Liver (tissue), 9 donors: ENCODE results near the gene NCS1. TPM values are rescaled to one million over a fixed set of nuclear protein-coding genes. Genes with fewer than 3 reads are reported as not detected.
A peak's percentile ranks its signal among the peaks of the same experiment; 100 is the strongest.

Source experiments
- DNase-seq: peaks from one replicate; pipeline ENCODE4 v3.0.0-alpha.2; 2017; ENCODE audit warnings: low spot score
- H3K27ac ChIP-seq, 2 donors: one replicate each; pipeline ENCODE4 v1.7.0; 2013; ENCODE audit warnings: inconsistent platforms in 2 of 2, low read length in 2 of 2, control low read depth in 1 of 2, low read depth in 1 of 2, mild to moderate bottlenecking in 1 of 2
- H3K27me3 ChIP-seq, 4 donors: one replicate each; pipeline versions ENCODE4 v1.6.1 to v1.7.0; 2013; ENCODE audit warnings: low read length in 3 of 4, inconsistent platforms in 1 of 4, mild to moderate bottlenecking in 1 of 4, moderate library complexity in 1 of 4; ENCODE audit not compliant: control insufficient read depth in 4 of 4, insufficient read depth in 4 of 4
- H3K36me3 ChIP-seq, 4 donors: one replicate each; pipeline versions ENCODE4 v1.6.1 to v1.7.0; 2013; ENCODE audit warnings: low read length in 3 of 4, mild to moderate bottlenecking in 3 of 4, low read depth in 1 of 4, moderate library complexity in 1 of 4; ENCODE audit not compliant: control insufficient read depth in 4 of 4, insufficient read depth in 3 of 4
- H3K4me1 ChIP-seq, 4 donors: one replicate each; pipeline versions ENCODE4 v1.6.1 to v1.7.0; 2013; ENCODE audit warnings: low read length in 3 of 4, mild to moderate bottlenecking in 3 of 4, moderate library complexity in 1 of 4; ENCODE audit not compliant: control insufficient read depth in 4 of 4, insufficient read depth in 4 of 4
- H3K4me3 ChIP-seq, 3 donors: one replicate each; pipeline versions ENCODE4 v1.6.1 to v1.7.0; 2013; ENCODE audit warnings: low read length in 3 of 3, control low read depth in 1 of 3, low read depth in 1 of 3, mild to moderate bottlenecking in 1 of 3
- H3K9ac ChIP-seq, 2 donors: one replicate each; pipeline ENCODE4 v1.7.0; 2013; ENCODE audit warnings: low read length in 2 of 2, mild to moderate bottlenecking in 2 of 2, moderate library complexity in 2 of 2, control low read depth in 1 of 2, low read depth in 1 of 2
- H3K9me3 ChIP-seq, 4 donors: one replicate each; pipeline versions ENCODE4 v1.6.1 to v1.7.0; 2013; ENCODE audit warnings: low read length in 3 of 4; ENCODE audit not compliant: control insufficient read depth in 4 of 4
- EGR1 ChIP-seq, 2 donors: IDR thresholded peaks; 2 replicates each; pipeline ENCODE4 v1.6.1; 2016 to 2018; ENCODE audit warnings: antibody characterized with exemption in 2 of 2, low read depth in 2 of 2
- FOXA1 ChIP-seq: IDR thresholded peaks from 2 replicates; pipeline ENCODE4 v1.6.1; 2016; ENCODE audit warnings: antibody characterized with exemption
- FOXA2 ChIP-seq: IDR thresholded peaks from 2 replicates; pipeline ENCODE4 v1.6.1; 2016; ENCODE audit warnings: antibody characterized with exemption
- GABPA ChIP-seq, 2 donors: IDR thresholded peaks in 1 of 2; conservative IDR thresholded peaks in 1 of 2; 2 replicates each; pipeline ENCODE4 v1.6.1; 2016; ENCODE audit warnings: antibody characterized with exemption in 2 of 2, mild to moderate bottlenecking in 1 of 2, moderate library complexity in 1 of 2
- HNF4G ChIP-seq: IDR thresholded peaks from 2 replicates; pipeline ENCODE4 v1.6.1; 2016; ENCODE audit warnings: antibody characterized with exemption
- JUND ChIP-seq, 2 donors: IDR thresholded peaks; 2 replicates each; pipeline ENCODE4 v1.6.1; 2016; ENCODE audit warnings: antibody characterized with exemption in 2 of 2
- NR2F2 ChIP-seq: IDR thresholded peaks from 2 replicates; pipeline ENCODE4 v1.6.1; 2016; ENCODE audit warnings: antibody characterized with exemption
- RAD21 ChIP-seq, 2 donors: IDR thresholded peaks; 2 replicates each; pipeline ENCODE4 v1.6.1; 2016; ENCODE audit warnings: antibody characterized with exemption in 2 of 2, mild to moderate bottlenecking in 2 of 2
- RXRA ChIP-seq, 2 donors: IDR thresholded peaks; 2 replicates each; pipeline ENCODE4 v1.6.1; 2017 to 2018; ENCODE audit warnings: antibody characterized with exemption in 2 of 2, mild to moderate bottlenecking in 1 of 2
- SP1 ChIP-seq: IDR thresholded peaks from 2 replicates; pipeline ENCODE4 v1.6.1; 2018; ENCODE audit warnings: antibody characterized with exemption, mild to moderate bottlenecking
- TAF1 ChIP-seq: conservative IDR thresholded peaks from 2 replicates; pipeline ENCODE4 v1.6.1; 2016; ENCODE audit warnings: antibody characterized with exemption, mild to moderate bottlenecking
- YY1 ChIP-seq: IDR thresholded peaks from 2 replicates; pipeline ENCODE4 v1.6.1; 2016; ENCODE audit warnings: antibody characterized with exemption, mild to moderate bottlenecking
- WGBS: extraction: QIAGEN DNeasy Blood & Tissue Kit; methylation state at CpG from one replicate; pipeline ENCODE4 v1.1.7; 2013; 5-methylcytosine and 5-hydroxymethylcytosine counted together
- polyA plus RNA-seq, 2 donors: library from polyadenylated mRNA; stranded (reverse) in 1 of 2; unstranded in 1 of 2; fragments of 200-250 nt in 1 of 2; fragments of >200 nt in 1 of 2; fragmentation: Nextera tagmentation in 1 of 2; extraction: Ambion mirVana in 1 of 2; gene quantifications; one replicate each; pipeline versions ENCODE4 v1.2.1 to v1.2.3, GENCODE V29; 2013 to 2015
- total RNA-seq, 2 donors: library from RNA; depleted of rRNA; stranded (reverse); fragments of >200 nt; gene quantifications; one replicate each; pipeline ENCODE4 v1.2.3, GENCODE V29; 2014
- TF ChIP-seq, protein P1 (sequence below): fragments of 150-350 bp; IDR thresholded peaks from 2 replicates; pipeline ENCODE4 v1.5.1; 2017; ENCODE audit warnings: improper control_type of control experiment, low read depth, low read length; ENCODE audit not compliant: missing input control
- TF ChIP-seq, protein P2 (sequence below): IDR thresholded peaks from 2 replicates; pipeline ENCODE4 v1.6.1; 2016; ENCODE audit warnings: antibody characterized with exemption
- TF ChIP-seq, protein P3 (sequence below): IDR thresholded peaks from 2 replicates; pipeline ENCODE4 v1.6.1; 2016; ENCODE audit warnings: antibody characterized with exemption
- TF ChIP-seq, protein P4 (sequence below): IDR thresholded peaks from 2 replicates; pipeline ENCODE4 v1.6.1; 2016; ENCODE audit warnings: antibody characterized with exemption, mild to moderate bottlenecking
- TF ChIP-seq, protein P5 (sequence below): IDR thresholded peaks from 2 replicates; pipeline ENCODE4 v1.6.1; 2016; ENCODE audit warnings: antibody characterized with exemption
- donor health status: healthy.
- donor health status: healthy.
- donor health status: healthy.
- donor health status: healthy.
- donor health status: healthy.

NCS1 gene
- total and polyA plus RNA-seq, 4 donors, result 0.35 to 2.5 (median 1.2) TPM

DNA sequence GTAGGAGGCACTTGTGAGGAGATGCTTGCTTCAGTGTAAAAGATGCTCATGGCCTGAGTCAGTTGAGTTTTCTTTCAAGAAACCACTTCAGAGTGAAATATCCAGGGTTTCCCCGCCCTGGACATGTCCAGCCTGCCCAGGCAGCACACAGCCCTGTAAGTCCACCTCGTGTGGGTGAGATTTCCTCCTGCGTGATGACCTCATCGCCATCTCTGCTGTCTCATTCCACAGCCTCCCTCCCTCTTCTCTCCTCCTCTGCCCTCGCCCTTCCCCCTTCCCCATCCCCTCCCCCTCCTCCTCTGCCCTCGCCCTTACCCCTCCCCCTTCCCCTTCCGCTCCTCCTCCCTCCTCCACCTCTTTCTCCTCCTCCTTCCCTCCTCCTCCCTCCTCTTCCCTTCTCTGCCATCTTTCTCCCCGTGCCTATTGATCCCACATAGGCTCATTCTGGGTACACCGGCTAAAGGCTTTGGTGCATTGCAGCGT lies 34.0 kb upstream of the NCS1 start:
- Histone ChIP-seq H3K9ac (no peak overlapping the region), H3K27ac (peak overlapping the region in 1 of 2 donors; percentile 27), H3K9me3 (no peaks in the 10 kb centered on the region), H3K4me3 (no peak overlapping the region), H3K4me1 (no peaks in the 10 kb centered on the region), H3K27me3 (no peaks in the 10 kb centered on the region), H3K36me3 (peaks cover 0 to 5% (median 4%) of the 10 kb centered on the region in 4 donors)
- TF ChIP-seq JUND (IDR thresholded peaks at IDR 0.05) (no peak), GABPA (IDR thresholded peaks at IDR 0.05 in 1 of 2, conservative IDR thresholded peaks at IDR 0.05 in 1 of 2) (no peak), HNF4G (no peak), SP1 (no peak), EGR1 (IDR thresholded peaks at IDR 0.05; ENCODE audit: low read depth in 2 of 2) (no peak), TAF1 (no peak), FOXA1 (no peak)
- TF ChIP-seq, protein P1, sequence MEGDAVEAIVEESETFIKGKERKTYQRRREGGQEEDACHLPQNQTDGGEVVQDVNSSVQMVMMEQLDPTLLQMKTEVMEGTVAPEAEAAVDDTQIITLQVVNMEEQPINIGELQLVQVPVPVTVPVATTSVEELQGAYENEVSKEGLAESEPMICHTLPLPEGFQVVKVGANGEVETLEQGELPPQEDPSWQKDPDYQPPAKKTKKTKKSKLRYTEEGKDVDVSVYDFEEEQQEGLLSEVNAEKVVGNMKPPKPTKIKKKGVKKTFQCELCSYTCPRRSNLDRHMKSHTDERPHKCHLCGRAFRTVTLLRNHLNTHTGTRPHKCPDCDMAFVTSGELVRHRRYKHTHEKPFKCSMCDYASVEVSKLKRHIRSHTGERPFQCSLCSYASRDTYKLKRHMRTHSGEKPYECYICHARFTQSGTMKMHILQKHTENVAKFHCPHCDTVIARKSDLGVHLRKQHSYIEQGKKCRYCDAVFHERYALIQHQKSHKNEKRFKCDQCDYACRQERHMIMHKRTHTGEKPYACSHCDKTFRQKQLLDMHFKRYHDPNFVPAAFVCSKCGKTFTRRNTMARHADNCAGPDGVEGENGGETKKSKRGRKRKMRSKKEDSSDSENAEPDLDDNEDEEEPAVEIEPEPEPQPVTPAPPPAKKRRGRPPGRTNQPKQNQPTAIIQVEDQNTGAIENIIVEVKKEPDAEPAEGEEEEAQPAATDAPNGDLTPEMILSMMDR, result no peak
- TF ChIP-seq, protein P2, sequence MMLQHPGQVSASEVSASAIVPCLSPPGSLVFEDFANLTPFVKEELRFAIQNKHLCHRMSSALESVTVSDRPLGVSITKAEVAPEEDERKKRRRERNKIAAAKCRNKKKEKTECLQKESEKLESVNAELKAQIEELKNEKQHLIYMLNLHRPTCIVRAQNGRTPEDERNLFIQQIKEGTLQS, result no peak
- TF ChIP-seq, protein P3, sequence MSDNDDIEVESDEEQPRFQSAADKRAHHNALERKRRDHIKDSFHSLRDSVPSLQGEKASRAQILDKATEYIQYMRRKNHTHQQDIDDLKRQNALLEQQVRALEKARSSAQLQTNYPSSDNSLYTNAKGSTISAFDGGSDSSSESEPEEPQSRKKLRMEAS, result no peak
- no peak for DNase-seq
- 69% methylated on average over 10 of the region's 10 CpGs for whole genome bisulfite sequencing

DNA sequence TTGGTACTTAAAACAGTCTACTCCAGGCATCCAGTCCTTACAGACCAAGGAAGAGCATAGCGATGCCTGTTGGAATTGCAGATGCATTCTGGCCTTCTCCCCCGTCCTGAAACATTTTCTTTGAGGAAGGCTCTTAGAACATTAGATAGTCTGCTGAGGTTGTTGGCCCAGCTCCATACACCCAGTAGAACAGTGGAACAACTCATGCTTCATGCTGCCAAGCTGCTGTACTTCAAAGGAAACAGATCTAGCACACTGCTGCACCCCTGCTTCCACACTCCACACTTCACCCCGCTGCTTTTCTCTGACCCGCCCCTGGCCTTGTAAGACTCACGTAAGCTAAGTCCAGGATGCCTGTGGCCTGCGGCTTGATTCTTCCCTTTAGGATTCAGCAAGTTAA lies 33.4 kb upstream of the NCS1 start:
- Histone ChIP-seq H3K4me1 (no peaks in the 10 kb centered on the region), H3K9ac (no peak overlapping the region), H3K27me3 (no peaks in the 10 kb centered on the region), H3K36me3 (peaks cover 0 to 5% (median 2%) of the 10 kb centered on the region in 4 donors), H3K4me3 (no peak overlapping the region), H3K27ac (peak overlapping the region in 1 of 2 donors; percentile 27), H3K9me3 (no peaks in the 10 kb centered on the region)
- TF ChIP-seq FOXA2 (no peak), RXRA (IDR thresholded peaks at IDR 0.05) (no peak), YY1 (no peak), TAF1 (no peak), NR2F2 (no peak), EGR1 (IDR thresholded peaks at IDR 0.05; ENCODE audit: low read depth in 2 of 2) (no peak), GABPA (IDR thresholded peaks at IDR 0.05 in 1 of 2, conservative IDR thresholded peaks at IDR 0.05 in 1 of 2) (no peak), SP1 (no peak), RAD21 (IDR thresholded peaks at IDR 0.05) (no peak), JUND (IDR thresholded peaks at IDR 0.05) (no peak), FOXA1 (no peak)
- TF ChIP-seq, protein P2, result no peak
- TF ChIP-seq, protein P4, sequence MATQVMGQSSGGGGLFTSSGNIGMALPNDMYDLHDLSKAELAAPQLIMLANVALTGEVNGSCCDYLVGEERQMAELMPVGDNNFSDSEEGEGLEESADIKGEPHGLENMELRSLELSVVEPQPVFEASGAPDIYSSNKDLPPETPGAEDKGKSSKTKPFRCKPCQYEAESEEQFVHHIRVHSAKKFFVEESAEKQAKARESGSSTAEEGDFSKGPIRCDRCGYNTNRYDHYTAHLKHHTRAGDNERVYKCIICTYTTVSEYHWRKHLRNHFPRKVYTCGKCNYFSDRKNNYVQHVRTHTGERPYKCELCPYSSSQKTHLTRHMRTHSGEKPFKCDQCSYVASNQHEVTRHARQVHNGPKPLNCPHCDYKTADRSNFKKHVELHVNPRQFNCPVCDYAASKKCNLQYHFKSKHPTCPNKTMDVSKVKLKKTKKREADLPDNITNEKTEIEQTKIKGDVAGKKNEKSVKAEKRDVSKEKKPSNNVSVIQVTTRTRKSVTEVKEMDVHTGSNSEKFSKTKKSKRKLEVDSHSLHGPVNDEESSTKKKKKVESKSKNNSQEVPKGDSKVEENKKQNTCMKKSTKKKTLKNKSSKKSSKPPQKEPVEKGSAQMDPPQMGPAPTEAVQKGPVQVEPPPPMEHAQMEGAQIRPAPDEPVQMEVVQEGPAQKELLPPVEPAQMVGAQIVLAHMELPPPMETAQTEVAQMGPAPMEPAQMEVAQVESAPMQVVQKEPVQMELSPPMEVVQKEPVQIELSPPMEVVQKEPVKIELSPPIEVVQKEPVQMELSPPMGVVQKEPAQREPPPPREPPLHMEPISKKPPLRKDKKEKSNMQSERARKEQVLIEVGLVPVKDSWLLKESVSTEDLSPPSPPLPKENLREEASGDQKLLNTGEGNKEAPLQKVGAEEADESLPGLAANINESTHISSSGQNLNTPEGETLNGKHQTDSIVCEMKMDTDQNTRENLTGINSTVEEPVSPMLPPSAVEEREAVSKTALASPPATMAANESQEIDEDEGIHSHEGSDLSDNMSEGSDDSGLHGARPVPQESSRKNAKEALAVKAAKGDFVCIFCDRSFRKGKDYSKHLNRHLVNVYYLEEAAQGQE, result no peak
- TF ChIP-seq, protein P3, result no peak
- TF ChIP-seq, protein P5, sequence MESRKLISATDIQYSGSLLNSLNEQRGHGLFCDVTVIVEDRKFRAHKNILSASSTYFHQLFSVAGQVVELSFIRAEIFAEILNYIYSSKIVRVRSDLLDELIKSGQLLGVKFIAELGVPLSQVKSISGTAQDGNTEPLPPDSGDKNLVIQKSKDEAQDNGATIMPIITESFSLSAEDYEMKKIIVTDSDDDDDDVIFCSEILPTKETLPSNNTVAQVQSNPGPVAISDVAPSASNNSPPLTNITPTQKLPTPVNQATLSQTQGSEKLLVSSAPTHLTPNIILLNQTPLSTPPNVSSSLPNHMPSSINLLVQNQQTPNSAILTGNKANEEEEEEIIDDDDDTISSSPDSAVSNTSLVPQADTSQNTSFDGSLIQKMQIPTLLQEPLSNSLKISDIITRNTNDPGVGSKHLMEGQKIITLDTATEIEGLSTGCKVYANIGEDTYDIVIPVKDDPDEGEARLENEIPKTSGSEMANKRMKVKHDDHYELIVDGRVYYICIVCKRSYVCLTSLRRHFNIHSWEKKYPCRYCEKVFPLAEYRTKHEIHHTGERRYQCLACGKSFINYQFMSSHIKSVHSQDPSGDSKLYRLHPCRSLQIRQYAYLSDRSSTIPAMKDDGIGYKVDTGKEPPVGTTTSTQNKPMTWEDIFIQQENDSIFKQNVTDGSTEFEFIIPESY, result no peak
- TF ChIP-seq, protein P1, result no peak
- WGBS, result 84% methylated on average over 6 of the region's 6 CpGs
- DNase-seq, result no peak
